Measurements from ENCODE around the gene FGFBP1.

Gene FGFBP1

DNA sequence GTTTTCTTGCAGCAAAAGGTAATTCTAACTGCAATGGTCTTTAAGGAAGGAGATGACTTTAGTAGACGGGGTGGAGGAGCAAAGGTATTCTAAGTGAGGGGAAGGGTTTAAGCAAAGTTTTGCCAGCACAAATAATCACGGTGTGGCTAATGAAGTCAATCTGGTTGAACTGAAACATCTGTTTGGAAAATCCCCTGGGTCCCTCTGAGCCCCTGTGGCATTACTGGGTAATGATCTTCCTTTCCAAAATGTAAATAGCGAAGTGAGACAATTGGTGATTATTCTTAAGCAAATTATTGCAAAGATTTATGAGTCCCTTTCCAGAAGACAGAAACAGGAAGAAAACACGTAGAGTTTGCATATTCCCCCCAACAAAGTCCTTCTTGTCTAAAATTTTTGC lies 47.2 kb downstream of the FGFBP1 start:
- no peak overlapping the region for H3K27ac ChIP-seq
- TF ChIP-seq, protein P1, sequence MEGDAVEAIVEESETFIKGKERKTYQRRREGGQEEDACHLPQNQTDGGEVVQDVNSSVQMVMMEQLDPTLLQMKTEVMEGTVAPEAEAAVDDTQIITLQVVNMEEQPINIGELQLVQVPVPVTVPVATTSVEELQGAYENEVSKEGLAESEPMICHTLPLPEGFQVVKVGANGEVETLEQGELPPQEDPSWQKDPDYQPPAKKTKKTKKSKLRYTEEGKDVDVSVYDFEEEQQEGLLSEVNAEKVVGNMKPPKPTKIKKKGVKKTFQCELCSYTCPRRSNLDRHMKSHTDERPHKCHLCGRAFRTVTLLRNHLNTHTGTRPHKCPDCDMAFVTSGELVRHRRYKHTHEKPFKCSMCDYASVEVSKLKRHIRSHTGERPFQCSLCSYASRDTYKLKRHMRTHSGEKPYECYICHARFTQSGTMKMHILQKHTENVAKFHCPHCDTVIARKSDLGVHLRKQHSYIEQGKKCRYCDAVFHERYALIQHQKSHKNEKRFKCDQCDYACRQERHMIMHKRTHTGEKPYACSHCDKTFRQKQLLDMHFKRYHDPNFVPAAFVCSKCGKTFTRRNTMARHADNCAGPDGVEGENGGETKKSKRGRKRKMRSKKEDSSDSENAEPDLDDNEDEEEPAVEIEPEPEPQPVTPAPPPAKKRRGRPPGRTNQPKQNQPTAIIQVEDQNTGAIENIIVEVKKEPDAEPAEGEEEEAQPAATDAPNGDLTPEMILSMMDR (conservative IDR thresholded peaks at IDR 0.05): no peak
- no peak for TF ChIP-seq ZFX (IDR thresholded peaks at IDR 0.05)

DNA sequence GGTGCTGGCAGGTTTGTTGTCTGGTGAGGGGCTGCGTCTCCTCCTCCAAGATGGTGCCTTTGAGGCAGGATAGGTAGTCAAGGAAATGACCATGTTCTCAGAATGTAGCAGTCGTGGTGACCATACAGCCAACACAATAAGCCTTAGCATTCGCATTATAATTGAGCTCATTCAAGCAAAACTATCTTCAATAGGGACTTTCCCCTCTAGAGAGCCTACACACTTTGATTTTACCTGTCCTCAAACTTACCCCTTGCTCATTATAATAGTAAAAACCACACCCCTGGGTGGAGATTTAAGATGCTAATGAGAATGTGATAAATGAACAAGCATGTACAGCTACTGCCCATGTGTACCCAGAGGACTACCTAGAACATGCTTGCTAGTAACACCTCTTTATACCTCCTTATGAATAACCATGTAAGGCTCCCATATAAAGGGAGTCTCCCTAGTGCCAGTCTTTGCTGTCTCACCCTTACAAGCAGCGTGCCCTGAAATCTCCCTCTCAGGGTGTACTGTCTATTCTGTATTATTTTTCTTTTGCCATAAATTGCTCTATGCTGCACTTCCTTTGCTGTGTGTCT lies 48.2 kb downstream of the FGFBP1 start:
- TF ChIP-seq, protein P1 (conservative IDR thresholded peaks at IDR 0.05): no peak
- no peak for TF ChIP-seq ZFX (IDR thresholded peaks at IDR 0.05)
- no peak overlapping the region for H3K27ac ChIP-seq

DNA sequence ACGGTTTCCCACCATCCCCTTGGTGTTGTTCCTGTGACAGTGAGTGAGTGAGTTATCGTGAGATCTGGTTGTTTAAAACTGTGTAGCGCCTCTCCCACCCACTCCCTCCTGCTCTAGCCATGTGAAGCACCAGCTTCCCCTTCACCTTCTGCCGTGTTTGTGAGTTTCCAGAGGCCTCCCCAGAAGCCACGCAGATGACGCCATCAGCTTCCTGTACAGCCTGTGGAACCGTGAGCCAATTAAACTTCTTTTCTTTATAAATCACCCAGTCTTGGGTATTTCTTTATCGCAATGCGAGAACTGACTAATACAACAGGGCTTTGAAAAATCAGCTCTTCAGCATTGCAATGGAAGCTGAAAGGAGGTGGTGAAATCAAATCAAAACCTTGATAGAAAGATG lies 50.0 kb downstream of the FGFBP1 start:
- H3K27ac ChIP-seq: no peak overlapping the region
- TF ChIP-seq, protein P1 (conservative IDR thresholded peaks at IDR 0.05): no peak
- no peak for TF ChIP-seq ZFX (IDR thresholded peaks at IDR 0.05)
